Esophagus muscularis mucosa (tissue), 4 donors: ENCODE data around the gene PSG5. TPM values are rescaled to one million over a fixed set of nuclear protein-coding genes. Genes with fewer than 3 reads are reported as not detected.
A peak's percentile ranks its signal among the peaks of the same experiment; 100 is the strongest.
"Not testable (repeated sequence)": the region's sequence is repeated elsewhere in the genome, so short reads cannot be mapped to it uniquely, and the experiment has no call there.

ENCODE experiments used
- DNase-seq: peaks from one replicate; pipeline ENCODE4 v3.0.0-alpha.2; 2017; ENCODE audit errors: extremely low spot score
- H3K27ac ChIP-seq, 4 donors: fragments of 200-600 bp; sonication (generic); replicated peaks in 1 of 4; 1 replicate in 3 of 4; 2 replicates in 1 of 4; pipeline ENCODE4 v1.5.1; 2016 to 2019; ENCODE audit warnings: mild to moderate bottlenecking in 1 of 4
- H3K27me3 ChIP-seq, 4 donors: fragments of 200-600 bp; sonication (generic); one replicate each; pipeline versions ENCODE4 v1.5.1 to v1.6.0; 2016 to 2019
- H3K36me3 ChIP-seq, 4 donors: fragments of 200-600 bp; sonication (generic); one replicate each; pipeline ENCODE4 v1.5.1; 2016 to 2019
- H3K4me1 ChIP-seq, 4 donors: fragments of 200-600 bp; sonication (generic); one replicate each; pipeline ENCODE4 v1.5.1; 2016 to 2019
- H3K4me3 ChIP-seq, 4 donors: fragments of 200-600 bp; sonication (generic); 1 replicate in 2 of 4; 2 replicates in 2 of 4; pipeline ENCODE4 v1.5.1; 2016 to 2019; ENCODE audit warnings: mild to moderate bottlenecking in 4 of 4, moderate library complexity in 1 of 4
- H3K9me3 ChIP-seq, 4 donors: fragments of 200-600 bp; sonication (generic); 1 replicate in 3 of 4; 2 replicates in 1 of 4; pipeline ENCODE4 v1.5.1; 2016 to 2019
- CTCF ChIP-seq, 3 experiments: fragments of 200-600 bp in 2 of 3; fragments of 450-650 bp in 1 of 3; sonication (generic) in 2 of 3; IDR thresholded peaks; one replicate each; pipeline ENCODE4 v1.5.1; 2017 to 2019; ENCODE audit warnings: antibody characterized with exemption in 3 of 3, mild to moderate bottlenecking in 2 of 3, moderate library complexity in 1 of 3
- WGBS: methylation state at CpG from one replicate; pipeline ENCODE4 v1.1.5; 2018; 5-methylcytosine and 5-hydroxymethylcytosine counted together
- intact Hi-C: fragments of 100-400 bp; cut with DNase I; formaldehyde crosslinking; loops from one replicate; pipeline ENCODE4 v1.15.1; 2023
- total RNA-seq, 4 donors: library from RNA; depleted of rRNA; stranded (reverse); fragments of >200 nt; gene quantifications; one replicate each; pipeline versions ENCODE4 v1.1.0 to v1.2.1, GENCODE V29; 2016

PSG5 gene
- total RNA-seq, 4 donors from 2014 or later: not detected

- no CpG with 5 or more reads among the region's 5 CpGs for WGBS
Observed at GRCh38 chr19:43198686-43199419, 12.5 kb upstream of the PSG5 start.

DNA sequence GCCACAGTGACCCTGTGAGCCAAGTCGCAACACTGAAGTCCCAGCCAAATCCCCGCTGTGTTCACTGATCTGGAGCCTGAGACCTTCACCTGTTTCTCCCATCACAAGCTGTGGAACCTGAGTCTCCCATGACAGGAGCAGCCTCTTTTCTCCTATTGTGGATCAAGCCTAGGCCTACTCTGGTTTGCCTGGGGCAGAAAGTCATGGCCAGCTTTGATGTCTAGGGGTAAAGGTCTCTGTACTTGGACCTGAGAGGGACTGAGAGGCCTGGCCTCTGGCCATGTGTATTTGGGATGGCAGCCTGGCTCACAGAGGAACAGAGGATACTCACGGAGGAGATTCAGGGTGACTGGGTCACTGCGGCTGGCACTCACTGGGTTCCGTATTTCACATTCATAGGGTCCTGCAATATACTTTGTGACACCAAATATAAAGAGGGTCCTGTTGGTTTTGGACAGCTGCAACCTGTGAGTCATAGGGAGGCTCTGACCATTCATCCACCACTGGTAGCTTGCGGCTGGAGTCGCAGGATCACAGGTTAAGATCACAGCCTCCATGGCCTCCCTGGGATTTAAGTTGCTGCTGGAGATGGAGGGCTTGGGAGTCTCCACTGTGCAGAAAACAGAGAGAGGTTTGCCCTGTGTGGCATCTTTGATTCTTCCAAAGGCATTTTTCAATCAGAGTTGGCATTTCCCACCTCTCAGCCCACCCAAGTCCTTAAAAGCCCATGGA lies 11.5 kb upstream of the PSG5 start:
- no CpG with 5 or more reads among the region's 7 CpGs for WGBS
- intact Hi-C loops: not testable (repeated sequence)

More at GRCh38 chr19:43198686-43199419, 12.5 kb upstream of the PSG5 start:
- H3K4me3 ChIP-seq, H3K27ac ChIP-seq, H3K9me3 ChIP-seq, DNase-seq, intact Hi-C loops, H3K27me3 ChIP-seq, H3K36me3 ChIP-seq: not testable (repeated sequence)
- TF ChIP-seq CTCF (IDR thresholded peaks at IDR 0.05): peak in 1 of 3 experiments; percentile 3
- H3K4me1 ChIP-seq: peaks cover 0 to 30% (median 10%) of the 10 kb centered on the region in 4 donors

DNA sequence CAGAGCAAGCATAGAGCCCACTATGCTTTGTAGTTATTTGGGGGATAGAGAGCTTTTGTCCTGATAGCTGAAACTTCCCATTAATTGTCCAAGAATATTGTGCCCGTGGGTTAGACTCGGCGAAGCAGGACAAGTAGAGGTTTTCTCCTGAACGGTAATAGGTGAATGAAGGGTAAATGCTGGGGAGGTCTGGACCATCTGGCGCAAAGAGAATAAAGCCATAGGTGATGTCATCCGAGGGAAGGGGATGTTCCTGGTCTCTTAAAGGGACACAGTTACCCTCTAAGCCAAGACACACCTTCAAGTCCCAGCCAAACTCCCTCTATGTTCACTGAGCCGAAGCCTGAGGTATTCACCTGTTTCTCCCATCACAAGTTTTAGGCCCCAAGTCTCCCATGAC lies 8.1 kb upstream of the PSG5 start:
- DNase-seq, H3K4me1 ChIP-seq, H3K27ac ChIP-seq, H3K36me3 ChIP-seq, H3K9me3 ChIP-seq, H3K4me3 ChIP-seq, H3K27me3 ChIP-seq, intact Hi-C loops: not testable (repeated sequence)
- WGBS: 72% methylated on average over 6 of the region's 7 CpGs

More for the DNA sequence above, 11.5 kb upstream of the PSG5 start:
- peaks cover 0 to 24% (median 7%) of the 10 kb centered on the region in 4 donors for H3K4me1 ChIP-seq
- not testable (repeated sequence) for H3K4me3 ChIP-seq, DNase-seq, H3K27ac ChIP-seq, H3K27me3 ChIP-seq, H3K9me3 ChIP-seq, H3K36me3 ChIP-seq

DNA sequence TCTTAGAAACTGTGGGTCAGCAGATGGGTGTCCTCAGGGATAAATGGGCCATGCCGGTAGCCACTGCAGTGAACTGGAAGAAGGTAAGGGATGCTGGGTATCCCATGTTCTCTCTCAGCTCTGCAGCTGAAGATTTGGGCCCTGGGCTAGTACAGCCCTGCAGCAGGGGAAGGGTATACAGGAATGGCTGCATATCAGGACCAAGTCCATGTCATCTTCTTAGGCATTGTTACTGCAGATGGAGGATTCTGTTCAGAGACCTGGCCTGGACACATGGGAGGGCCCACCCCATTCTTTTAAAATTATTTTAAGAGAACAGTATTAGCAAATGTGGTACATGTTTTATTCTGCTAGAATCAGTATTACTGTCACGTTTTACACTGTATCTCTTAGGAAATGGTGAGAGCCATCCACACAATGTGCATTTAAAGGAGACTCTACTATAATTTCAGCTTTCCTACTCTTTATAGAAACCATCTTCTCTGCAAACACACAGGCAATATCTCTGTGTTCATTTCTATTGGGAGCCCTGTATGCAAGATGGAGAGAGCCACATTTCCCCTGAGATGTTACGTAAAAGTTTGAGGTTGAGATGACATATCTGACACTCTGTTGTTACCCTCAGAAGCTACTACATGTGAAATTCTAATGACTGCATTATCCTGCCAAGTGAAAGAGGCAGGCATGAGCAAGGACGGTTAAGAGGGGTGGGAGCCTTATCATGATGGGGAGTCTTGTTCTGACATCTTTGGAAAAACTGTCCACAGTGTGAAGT lies 6.2 kb upstream of the PSG5 start:
- H3K9me3 ChIP-seq, H3K4me3 ChIP-seq, H3K36me3 ChIP-seq, DNase-seq, H3K27ac ChIP-seq, H3K4me1 ChIP-seq, intact Hi-C loops, H3K27me3 ChIP-seq: not testable (repeated sequence)
- WGBS: 54% methylated on average over 4 of the region's 4 CpGs

- intact Hi-C loops, H3K36me3 ChIP-seq, H3K27me3 ChIP-seq, H3K4me1 ChIP-seq, H3K4me3 ChIP-seq, DNase-seq, H3K27ac ChIP-seq, H3K9me3 ChIP-seq: not testable (repeated sequence)
- peak in 1 of 3 experiments; percentile 17 for TF ChIP-seq CTCF (IDR thresholded peaks at IDR 0.05)
- WGBS: 64% methylated on average over 8 of the region's 9 CpGs
Observed at GRCh38 chr19:43188092-43188491, 1.8 kb upstream of the PSG5 start.

DNA sequence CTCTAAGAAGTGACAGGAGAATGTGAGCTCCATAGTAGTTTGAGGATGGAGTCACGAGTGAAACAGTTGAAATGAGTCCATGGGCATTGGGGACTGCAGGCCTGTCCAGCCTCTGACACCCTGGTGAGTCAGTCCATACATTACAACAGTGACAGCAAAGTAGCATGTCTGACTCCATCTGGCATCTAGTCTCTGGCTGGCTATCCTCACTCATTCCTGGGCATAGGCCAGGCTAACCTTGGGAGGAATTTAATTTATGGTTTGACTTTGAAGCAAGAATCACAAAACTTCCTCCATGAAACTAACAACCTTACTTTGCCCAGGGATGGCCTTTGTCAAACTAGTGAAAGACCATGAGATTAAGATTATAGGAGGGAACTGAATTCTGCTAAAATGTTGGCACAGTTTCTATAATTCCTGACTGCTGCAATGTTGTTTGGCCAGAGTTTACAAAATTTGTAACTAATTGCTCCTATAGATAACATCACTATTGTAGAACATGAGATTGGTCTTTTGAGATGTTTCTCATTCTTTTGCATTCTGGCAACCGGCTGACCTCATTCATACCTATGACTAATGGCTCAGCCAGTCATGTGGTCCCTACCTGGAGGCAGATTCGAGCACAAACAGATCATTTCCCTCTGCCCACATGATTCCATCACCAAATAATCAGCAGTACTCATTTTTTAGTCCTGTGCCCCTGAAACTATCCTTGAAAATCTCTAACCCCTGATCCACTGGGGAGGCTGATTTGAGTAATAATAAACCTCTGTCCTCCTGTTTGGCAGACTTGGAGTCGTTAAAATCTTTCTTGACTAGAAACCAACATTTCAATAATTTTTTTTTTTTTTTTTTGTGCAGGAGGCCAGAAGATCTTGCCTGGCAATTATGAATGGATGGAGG lies 4.2 kb downstream of the PSG5 start:
- H3K9me3 ChIP-seq, H3K27me3 ChIP-seq, H3K36me3 ChIP-seq, DNase-seq, intact Hi-C loops, H3K4me3 ChIP-seq, H3K4me1 ChIP-seq: not testable (repeated sequence)
- WGBS: 60% methylated on average over 4 of the region's 4 CpGs
- peak overlapping the region in 2 of 4 donors; percentile 10 to 13 for H3K27ac ChIP-seq
